ENCODE data around the gene PRKG1. TPM values are rescaled to one million over a fixed set of nuclear protein-coding genes. Genes with fewer than 3 reads are reported as not detected.

PRKG1 gene
- total and polyA plus RNA-seq, 2 of the 8 experiments (the other 6 are each of a cell fraction or from before 2014, with no cell fraction given), result 4.2 to 15.2 TPM

DNA sequence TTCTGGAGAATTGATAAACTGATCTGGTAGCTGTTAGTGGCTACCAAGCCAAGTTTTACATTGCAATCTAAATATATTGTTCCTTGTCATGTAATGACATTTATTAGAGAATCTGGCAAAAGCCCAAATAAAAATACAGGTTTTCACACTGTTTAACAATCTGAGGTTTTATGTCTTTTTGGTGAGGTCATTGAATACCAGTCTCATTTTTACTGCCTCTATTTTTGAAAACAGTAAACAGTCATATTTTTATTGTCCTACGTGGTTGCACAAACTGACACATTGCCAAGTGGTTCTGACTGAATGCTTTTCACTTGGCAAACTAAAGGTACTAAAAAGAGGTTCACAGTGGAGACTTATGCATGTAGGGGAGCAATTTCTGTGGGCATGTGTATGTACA is 157.5 kb downstream of the PRKG1 start:
- no peaks in the 10 kb centered on the region for H3K9me3 ChIP-seq (ENCODE audit: insufficient read depth in 2 of 2, low read depth in 1 of 2, low read length in 1 of 2)
- no peaks in the 10 kb centered on the region for H3K79me2 ChIP-seq (ENCODE audit: control insufficient read depth in 1 of 2, insufficient read depth in 2 of 2, low read length in 2 of 2)
- H3K14ac ChIP-seq (ENCODE audit: insufficient read length), result no peak overlapping the region
- no peak overlapping the region for H4K5ac ChIP-seq (ENCODE audit: insufficient read length, low read depth, low read length)
- DNase-seq (ENCODE audit: low read depth in 1 of 2, low spot score in 2 of 2) (no peak), FAIRE-seq (no peak)
- H2BK15ac ChIP-seq (ENCODE audit: low read length), result no peak overlapping the region
- no peaks in the 10 kb centered on the region for H4K20me1 ChIP-seq (replicated peaks in 1 of 2; ENCODE audit: control insufficient read depth in 1 of 2, insufficient read depth in 2 of 2, low read length in 2 of 2)
- H3K27me3 ChIP-seq (replicated peaks in 1 of 4; ENCODE audit: control insufficient read depth in 3 of 4, extremely low read depth in 1 of 4, insufficient read depth in 3 of 4, low read length in 3 of 4), result no peaks in the 10 kb centered on the region
- 82% methylated on average over 1 of the region's 1 CpG; no CpG with 5 or more reads in 1 of the 2 experiments for WGBS, 2 experiments (ENCODE audit: extremely low coverage in 1 of 2, insufficient coverage in 1 of 2, insufficient read length in 1 of 2, insufficient replicate concordance in 2 of 2, low coverage in 1 of 2, low lambda C conversion rate in 2 of 2, missing lambda C conversion rate in 1 of 2)
- H3K23me2 ChIP-seq (ENCODE audit: low read depth, low read length), result no peaks in the 10 kb centered on the region
- no peak overlapping the region for H3K18ac ChIP-seq (ENCODE audit: extremely low read depth, low read length)
- H3K4me1 ChIP-seq (replicated peaks in 1 of 4; ENCODE audit: control insufficient read depth in 3 of 4, insufficient read depth in 4 of 4, low read length in 3 of 4), result peaks cover 0 to 8% (median 4%) of the 10 kb centered on the region in 4 experiments; a peak in 5 of 7 replicates
- H2BK120ac ChIP-seq (replicated peaks; ENCODE audit: low read depth, low read length), result no peak overlapping the region
- no peak overlapping the region for H2BK5ac ChIP-seq (ENCODE audit: low read depth, low read length)
- H3K4me2 ChIP-seq (ENCODE audit: insufficient read depth in 1 of 2, low read depth in 2 of 2, low read length in 2 of 2), result no peak overlapping the region
- no peak overlapping the region for H3K4ac ChIP-seq (replicated peaks; ENCODE audit: insufficient read length, low read depth, low read length)
- H4K8ac ChIP-seq (ENCODE audit: extremely low read depth, insufficient read depth, low read length), result no peak overlapping the region
- H2AK5ac ChIP-seq (ENCODE audit: low read depth, low read length), result no peak overlapping the region
- no peaks in the 10 kb centered on the region for H3K36me3 ChIP-seq (ENCODE audit: control insufficient read depth in 2 of 4, insufficient read depth in 4 of 4, low read length in 3 of 4)
- no peak overlapping the region for H3K23ac ChIP-seq (ENCODE audit: insufficient read length)
- H2BK20ac ChIP-seq (ENCODE audit: low read length), result no peak overlapping the region
- POLR2A ChIA-PET (ENCODE audit: partially characterized antibody), result interaction anchor here (0.6 kb wide), 2 partner anchors 168 to 472 kb away, joined by 3 read pairs; no protein-coding TSS in a partner anchor
- no peak overlapping the region for H2AFZ ChIP-seq (ENCODE audit: low read length)
- H3K9ac ChIP-seq (replicated peaks in 1 of 4; ENCODE audit: extremely low read depth in 1 of 4, low read depth in 3 of 4, low read length in 3 of 4), result no peak overlapping the region
- no peak overlapping the region for H3K4me3 ChIP-seq (ENCODE audit: extremely low read depth in 1 of 4, insufficient read depth in 2 of 4, low read depth in 3 of 4, low read length in 4 of 4)
- CTCF ChIA-PET (ENCODE audit: partially characterized antibody), result interaction anchor here (0.6 kb wide), 1 partner anchor 874 kb away, joined by 6 read pairs; no protein-coding TSS in a partner anchor
- no peak overlapping the region for H3K27ac ChIP-seq (ENCODE audit: low read depth, low read length)
- no peak overlapping the region for H4K91ac ChIP-seq (replicated peaks; ENCODE audit: insufficient read length, low read length)
- H3K56ac ChIP-seq (replicated peaks; ENCODE audit: insufficient read length, low read depth, low read length), result no peak overlapping the region
- H2BK12ac ChIP-seq (ENCODE audit: low read depth, low read length), result no peak overlapping the region
- no peaks in the 10 kb centered on the region for H3K79me1 ChIP-seq (ENCODE audit: low read depth, low read length)
- TF ChIP-seq ZNF274 (IDR thresholded peaks at IDR 0.05; ENCODE audit: borderline replicate concordance, extremely low read depth, low read length) (no peak), ASH2L (IDR thresholded peaks at IDR 0.05; ENCODE audit: low read length) (no peak), SAP30 (IDR thresholded peaks at IDR 0.05; ENCODE audit: insufficient read depth, insufficient replicate concordance, low read length) (no peak), USF2 (IDR thresholded peaks at IDR 0.05; ENCODE audit: low read length) (no peak), POLR2A (IDR thresholded peaks at IDR 0.05; ENCODE audit: control extremely low read depth in 1 of 2, low read depth in 2 of 2, low read length in 2 of 2) (no peak), BCL11A (IDR thresholded peaks at IDR 0.05; ENCODE audit: low read depth in 2 of 2, low read length in 2 of 2) (no peak), EGR1 (IDR thresholded peaks at IDR 0.05; ENCODE audit: borderline replicate concordance, low read depth, low read length) (no peak), TAF7 (optimal IDR thresholded peaks at IDR 0.05; ENCODE audit: borderline replicate concordance, low read depth, low read length) (no peak), SUZ12 (IDR thresholded peaks at IDR 0.05; ENCODE audit: low read length) (no peak), FOSL1 (IDR thresholded peaks at IDR 0.05; ENCODE audit: insufficient read depth, low read depth, low read length) (no peak), HDAC6 (IDR thresholded peaks at IDR 0.05; ENCODE audit: low read depth, low read length) (no peak), E2F6 (IDR thresholded peaks at IDR 0.05) (no peak), CBX8 (IDR thresholded peaks at IDR 0.05; ENCODE audit: borderline replicate concordance, low read depth, low read length) (no peak)

Measured in H1 (cell line).